ENCODE data around the gene SYTL3.

The SYTL3 gene

DNA sequence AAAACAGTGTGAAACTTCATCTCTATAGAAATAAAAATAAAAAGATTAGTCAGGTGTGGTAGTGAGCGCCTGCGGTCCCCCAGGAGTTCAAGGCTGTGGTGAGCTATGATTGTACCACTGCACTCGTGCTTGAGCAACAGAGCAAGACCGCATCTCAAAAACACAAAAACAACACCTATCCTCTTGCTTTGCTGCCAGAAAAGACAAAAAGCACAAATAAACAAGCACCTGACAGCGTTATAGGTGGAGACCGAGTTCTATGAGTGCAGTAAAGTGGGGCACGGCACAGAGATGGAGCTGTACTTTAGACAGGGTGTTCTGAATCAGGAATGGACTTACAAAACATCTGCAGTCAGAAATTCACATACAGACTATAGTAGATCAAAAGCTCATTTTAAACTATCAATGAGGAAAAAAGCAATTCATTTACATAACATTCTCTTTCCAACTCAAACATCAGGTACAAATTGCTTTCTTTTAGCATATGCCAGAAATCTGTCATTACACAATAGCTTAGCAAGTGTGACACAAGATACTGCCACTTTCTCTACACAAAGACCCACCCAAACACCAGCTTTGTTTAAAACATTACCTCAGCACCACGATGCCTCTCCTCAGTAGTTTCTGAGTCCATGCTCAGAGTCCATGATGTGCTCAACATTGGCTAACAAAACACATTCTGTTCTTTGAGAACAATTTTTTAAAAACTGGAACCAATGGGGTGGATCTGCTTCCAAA, 159.3 kb downstream of the SYTL3 start:
- TF ChIP-seq CTCF (IDR thresholded peaks at IDR 0.05; ENCODE audit: insufficient read depth, low read length, poor library complexity, severe bottlenecking) = no peak
- H3K27me3 ChIP-seq (replicated peaks; ENCODE audit: control insufficient read depth, insufficient read depth, low read length) = no peaks in the 10 kb centered on the region
- DNase-seq (ENCODE audit: extremely low read depth, insufficient read length) = peak; percentile 62
- peaks cover 9% of the 10 kb centered on the region for H3K36me3 ChIP-seq (ENCODE audit: control insufficient read depth, insufficient read depth, low read length)
- H3K4me3 ChIP-seq (replicated peaks; ENCODE audit: low read depth, low read length) = no peak overlapping the region

GRCh38 chr6:158810155-158811095, 160.6 kb downstream of the SYTL3 start:
- TF ChIP-seq CTCF (IDR thresholded peaks at IDR 0.05; ENCODE audit: insufficient read depth, low read length, poor library complexity, severe bottlenecking) = no peak
- no peak for DNase-seq (ENCODE audit: extremely low read depth, insufficient read length)
- Histone ChIP-seq H3K4me3 (replicated peaks; ENCODE audit: low read depth, low read length) (no peak overlapping the region), H3K36me3 (ENCODE audit: control insufficient read depth, insufficient read depth, low read length) (peaks cover 11% of the 10 kb centered on the region), H3K27me3 (replicated peaks; ENCODE audit: control insufficient read depth, insufficient read depth, low read length) (no peaks in the 10 kb centered on the region)

GRCh38 chr6:158812611-158813010, 162.8 kb downstream of the SYTL3 start:
- peak overlapping the region; percentile 19 for H3K4me3 ChIP-seq (replicated peaks; ENCODE audit: low read depth, low read length)

DNA sequence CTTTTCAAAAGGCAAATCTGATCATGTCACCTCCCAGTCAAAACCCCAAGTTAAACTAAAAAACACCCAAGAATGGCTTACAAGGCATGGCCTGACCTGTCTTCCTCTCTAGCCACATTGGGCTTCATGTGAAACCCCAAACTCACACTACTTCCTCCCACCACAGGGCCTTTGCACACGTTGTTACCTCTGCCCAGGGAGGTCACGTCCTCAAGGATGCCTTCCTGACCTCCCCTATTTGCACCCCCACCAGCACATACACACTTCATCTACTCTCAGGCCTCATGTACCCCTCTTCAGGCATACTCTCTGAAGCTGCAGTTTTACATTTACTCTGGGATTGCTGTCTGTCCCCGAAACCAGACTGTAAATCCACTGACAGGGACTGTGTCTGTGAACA, 163.2 kb downstream of the SYTL3 start:
- no peak for TF ChIP-seq CTCF (IDR thresholded peaks at IDR 0.05; ENCODE audit: insufficient read depth, low read length, poor library complexity, severe bottlenecking)
- DNase-seq (ENCODE audit: extremely low read depth, insufficient read length) = no peak
- Histone ChIP-seq H3K27me3 (replicated peaks; ENCODE audit: control insufficient read depth, insufficient read depth, low read length) (no peaks in the 10 kb centered on the region), H3K4me3 (replicated peaks; ENCODE audit: low read depth, low read length) (peak overlapping the region; percentile 34), H3K36me3 (ENCODE audit: control insufficient read depth, insufficient read depth, low read length) (peaks cover 8% of the 10 kb centered on the region)

More at GRCh38 chr6:158812611-158813010, 162.8 kb downstream of the SYTL3 start:
- TF ChIP-seq CTCF (IDR thresholded peaks at IDR 0.05; ENCODE audit: insufficient read depth, low read length, poor library complexity, severe bottlenecking) = no peak
- no peak for DNase-seq (ENCODE audit: extremely low read depth, insufficient read length)
- Histone ChIP-seq H3K27me3 (replicated peaks; ENCODE audit: control insufficient read depth, insufficient read depth, low read length) (no peaks in the 10 kb centered on the region), H3K36me3 (ENCODE audit: control insufficient read depth, insufficient read depth, low read length) (peaks cover 12% of the 10 kb centered on the region)

All from GM06990 (cell line).